GM19455 (cell line): Measurements from ENCODE around the gene NHLRC4.
"Not testable (repeated sequence)": the region's sequence is repeated elsewhere in the genome, so short reads cannot be mapped to it uniquely, and the experiment has no call there.

ENCODE experiments used
- ATAC-seq: cut with Tn5 transposase; IDR thresholded peaks from one replicate; pipeline ENCODE4 v1.9.1; 2021; ENCODE audit not compliant: unreplicated experiment

Gene NHLRC4

DNA sequence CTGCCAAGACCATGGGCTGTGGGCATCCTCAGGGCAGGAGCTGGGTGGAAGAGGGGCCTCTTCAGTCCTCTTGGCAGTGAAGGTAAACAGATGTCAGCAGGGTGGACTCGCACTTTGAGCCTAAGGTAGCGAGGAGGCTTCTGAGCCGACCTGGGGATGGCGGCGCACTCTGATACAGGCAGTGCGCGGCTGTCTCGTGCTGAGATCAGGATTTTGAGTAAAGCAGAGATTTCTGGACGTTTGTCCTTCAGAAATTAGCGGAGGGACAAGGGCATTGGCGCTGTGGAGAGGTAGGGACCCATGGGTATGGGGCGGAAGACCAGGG, 29.9 kb downstream of the NHLRC4 start:
- ATAC-seq: no peak

DNA sequence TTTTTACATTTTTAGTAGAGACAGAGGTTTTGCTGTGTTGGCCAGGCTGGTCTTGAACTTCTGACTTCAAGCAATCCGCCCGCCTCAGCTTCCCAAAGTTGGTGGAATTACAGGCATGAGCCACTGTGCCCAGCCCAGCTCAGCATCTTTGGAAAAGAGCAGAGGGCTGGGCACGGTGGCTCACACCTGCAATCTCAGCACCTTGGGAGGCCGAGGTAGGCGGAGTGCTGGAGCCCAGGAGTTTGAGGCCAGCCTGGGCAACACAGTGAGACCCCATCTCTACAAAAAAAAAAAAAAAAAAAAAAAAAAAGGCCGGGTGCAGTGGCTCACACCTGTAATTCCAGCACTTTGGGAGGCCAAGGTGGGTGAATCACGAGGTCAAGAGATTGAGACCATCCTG, 30.9 kb downstream of the NHLRC4 start:
- not testable (repeated sequence) for ATAC-seq

DNA sequence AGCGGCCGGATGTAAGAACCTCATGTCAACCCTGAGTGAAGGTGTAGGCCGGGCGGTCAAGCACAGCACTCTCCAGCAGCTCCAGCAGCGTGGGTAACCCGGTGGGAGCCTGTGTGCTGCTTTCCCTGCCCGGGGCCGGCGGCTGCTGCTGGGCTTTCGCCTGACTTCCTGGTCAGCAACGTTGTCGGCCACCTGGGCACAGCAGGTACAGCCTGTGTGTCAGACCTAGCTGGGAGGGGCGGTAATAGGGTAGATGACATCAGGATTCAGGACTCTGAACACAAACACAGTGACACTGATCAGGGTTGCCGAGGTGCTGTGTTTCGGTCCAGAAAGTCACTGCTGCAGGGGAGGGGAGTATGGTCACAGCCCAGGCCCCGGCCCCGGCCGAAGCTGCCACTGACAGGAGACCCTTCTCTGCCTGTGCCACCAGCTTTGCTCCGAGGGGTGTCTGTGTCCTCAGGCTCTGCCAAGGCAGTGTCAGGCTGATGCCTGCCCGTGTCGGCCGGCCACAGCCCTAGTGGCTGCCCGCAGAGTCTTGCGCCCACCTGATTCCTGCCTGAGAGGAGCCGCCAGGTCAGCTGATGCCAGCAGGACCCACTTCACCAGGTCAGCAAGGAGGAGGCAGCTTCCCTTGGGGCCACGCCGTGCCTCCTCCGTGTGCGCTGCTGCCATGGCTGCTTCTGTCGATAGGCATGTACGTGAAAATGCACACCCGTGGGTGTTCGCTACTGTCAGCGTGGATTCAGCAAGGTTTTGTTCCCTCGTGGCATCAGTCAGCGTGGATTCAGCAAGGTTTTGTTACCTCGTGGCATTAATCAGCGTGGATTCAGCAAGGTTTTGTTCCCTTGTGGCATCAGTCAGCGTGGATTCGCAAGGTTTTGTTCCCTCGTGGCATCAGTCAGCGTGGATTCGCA, 32.3 kb downstream of the NHLRC4 start:
- ATAC-seq: no peak

DNA sequence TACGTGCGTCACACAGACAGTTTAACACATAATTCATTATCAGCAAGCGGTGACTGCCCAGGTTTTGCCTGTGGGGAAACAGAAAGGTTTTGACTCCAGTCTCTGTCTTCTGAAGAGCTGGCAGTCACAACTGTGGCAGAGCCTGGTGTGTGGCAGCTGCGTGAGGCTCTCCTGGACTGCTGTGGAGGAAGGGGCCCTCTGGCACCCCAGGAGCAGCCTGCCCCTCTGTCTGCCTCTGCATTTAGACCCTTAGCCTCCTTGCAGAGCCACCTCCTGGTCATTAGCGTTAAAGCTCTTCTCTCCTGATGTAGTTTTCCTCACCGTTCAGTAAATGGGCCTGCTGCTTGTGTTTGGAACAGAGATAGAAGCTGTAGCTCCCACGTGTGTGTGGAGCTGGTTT, 34.0 kb downstream of the NHLRC4 start:
- ATAC-seq: no peak

DNA sequence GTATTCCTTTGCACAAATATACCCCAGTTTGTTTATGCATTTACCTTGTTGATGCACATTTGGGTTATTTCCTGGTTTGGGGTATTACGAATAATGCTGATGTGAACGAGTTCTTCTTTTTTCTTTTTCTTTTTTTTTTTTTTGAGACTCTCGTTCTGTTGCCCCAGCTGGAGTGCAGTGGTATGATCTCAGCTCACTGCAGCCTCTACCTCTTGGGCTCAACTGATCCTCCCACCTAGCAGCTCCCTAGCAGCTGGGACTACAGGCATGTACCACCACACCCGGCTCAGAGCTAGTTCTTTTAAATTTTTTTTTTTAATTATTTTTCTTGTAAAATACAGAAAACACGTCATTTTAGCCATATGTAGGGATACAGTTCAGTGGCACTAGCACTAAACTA, 37.1 kb downstream of the NHLRC4 start:
- no peak for ATAC-seq

DNA sequence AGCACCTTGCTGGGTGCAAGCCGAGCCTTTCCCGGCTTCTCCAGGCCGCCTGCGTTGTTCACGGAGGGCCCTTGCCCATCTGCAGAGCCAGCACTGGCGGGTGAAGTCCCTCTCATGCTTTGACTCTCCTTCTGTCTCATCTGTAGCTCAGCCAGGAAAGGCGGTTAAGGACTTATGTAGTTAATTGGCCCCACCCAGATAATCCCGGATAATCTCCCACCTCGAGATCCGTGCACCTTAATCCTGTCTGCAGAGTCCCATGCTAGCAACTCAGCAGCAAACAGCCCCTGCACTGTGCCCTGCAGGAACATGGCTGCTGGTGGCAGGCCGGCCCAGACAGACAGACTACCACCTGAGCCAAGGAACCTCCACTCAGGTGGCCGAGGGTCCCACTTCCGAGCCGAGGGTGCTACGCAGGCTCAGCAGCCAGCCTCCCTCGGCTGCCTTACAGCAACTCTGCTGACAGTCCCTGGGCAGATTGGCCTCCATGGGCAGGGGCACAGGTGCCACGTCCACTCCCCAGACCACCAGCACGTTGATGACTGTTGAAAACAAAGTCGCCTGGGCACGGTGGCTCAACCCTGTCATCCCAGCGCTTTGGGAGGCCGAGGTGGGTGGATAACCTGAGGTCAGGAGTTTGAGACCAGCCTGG, 40.0 kb downstream of the NHLRC4 start:
- ATAC-seq: no peak

DNA sequence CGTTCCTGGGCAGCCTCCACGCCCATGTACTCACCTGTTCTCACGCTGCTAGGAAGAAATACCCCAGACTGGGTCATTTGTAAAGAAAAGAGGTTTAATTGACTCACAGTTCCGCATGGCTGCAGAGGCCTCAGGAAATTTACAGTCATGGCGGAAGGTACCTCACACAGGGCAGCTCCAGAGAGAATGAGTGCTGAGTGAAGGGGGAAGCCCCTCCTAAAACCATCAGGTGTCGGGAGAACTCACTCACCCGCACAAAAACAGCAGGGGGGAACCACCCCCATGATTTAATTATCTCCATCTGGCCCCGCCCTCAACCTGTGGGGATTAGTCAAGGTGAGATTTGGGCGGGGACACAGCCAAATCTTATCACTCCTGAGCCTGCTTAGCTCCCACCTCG, 41.2 kb downstream of the NHLRC4 start:
- ATAC-seq: no peak

DNA sequence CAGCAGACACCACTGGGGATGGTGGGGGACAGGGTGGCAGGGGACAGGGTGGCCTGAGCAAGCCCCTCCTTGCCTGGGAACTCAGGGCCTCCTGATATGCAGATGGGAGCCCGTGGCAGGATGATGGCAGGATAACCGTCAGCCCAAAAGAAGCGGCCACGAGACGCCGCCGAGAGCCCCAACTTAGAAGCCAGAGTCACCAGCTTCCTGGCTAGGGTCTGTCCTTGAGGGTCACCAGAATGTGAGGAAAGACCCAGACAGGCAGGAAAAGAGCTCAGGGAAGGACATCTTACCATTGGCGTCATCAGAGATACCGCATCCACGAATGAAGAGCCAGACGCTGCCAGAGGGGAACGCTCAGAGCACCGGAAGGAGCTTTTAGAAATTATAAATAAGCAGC, 42.5 kb downstream of the NHLRC4 start:
- no peak for ATAC-seq

DNA sequence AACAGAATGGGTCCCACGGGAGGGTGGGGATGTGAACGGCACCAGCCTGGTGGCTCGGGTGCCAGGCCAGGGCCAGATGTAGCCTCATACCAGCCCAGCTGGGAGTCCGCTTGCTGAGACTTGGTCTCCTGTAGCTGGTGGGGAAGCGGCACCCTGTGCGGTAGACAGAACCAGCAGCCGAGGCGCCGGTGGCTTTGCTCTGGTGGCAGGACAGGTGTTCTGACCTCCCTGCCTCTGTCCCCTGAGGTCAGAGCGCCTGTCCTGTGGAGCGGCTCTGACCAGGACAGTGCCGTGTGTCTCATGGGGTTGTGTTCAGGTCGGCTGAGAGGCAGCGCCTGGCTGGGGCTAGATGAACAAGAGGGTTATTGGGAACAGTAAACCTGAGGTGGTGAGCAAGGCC, 43.2 kb downstream of the NHLRC4 start:
- no peak for ATAC-seq

DNA sequence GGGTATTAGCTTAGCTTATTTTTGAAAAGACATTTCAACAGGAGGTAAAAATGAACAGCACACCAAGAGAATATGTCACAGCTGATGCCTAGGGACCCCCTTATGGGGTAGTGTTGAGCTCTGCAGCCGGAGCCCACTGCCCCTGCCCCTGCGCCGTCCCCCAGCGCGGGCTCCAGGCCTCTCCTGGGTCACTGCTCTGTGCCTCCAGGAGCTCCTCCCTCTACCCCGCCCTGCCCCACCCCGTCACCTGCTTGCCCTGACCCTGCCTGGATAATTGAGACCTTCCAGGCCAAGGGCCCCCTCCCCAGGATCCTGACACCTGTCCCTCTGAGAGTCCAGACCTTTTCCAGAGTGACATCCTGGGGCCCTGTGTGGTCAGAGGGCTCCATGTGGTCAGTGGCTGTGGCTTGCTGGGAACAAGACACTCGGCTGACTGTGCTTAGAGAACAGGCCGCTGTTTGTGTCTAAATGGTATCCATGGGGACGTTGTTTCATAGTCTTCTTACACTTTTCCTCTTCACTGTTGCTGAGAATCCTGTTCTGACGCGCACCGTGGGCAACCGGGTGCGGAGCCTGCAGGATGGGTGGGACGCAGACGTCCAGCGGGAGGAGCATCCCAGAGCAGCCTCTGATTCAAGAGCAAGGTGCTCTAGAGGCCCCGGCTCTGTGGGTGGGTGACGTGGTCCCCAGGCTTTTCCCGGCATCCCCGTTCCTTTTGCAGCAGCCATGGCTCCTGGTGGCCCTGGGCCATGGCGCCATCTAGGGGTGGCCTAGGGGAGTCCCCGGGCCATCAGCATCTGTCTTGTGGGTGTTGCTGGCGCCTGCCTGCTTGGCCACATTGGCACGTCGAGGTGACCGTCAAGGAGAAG, 43.9 kb downstream of the NHLRC4 start:
- ATAC-seq: no peak

DNA sequence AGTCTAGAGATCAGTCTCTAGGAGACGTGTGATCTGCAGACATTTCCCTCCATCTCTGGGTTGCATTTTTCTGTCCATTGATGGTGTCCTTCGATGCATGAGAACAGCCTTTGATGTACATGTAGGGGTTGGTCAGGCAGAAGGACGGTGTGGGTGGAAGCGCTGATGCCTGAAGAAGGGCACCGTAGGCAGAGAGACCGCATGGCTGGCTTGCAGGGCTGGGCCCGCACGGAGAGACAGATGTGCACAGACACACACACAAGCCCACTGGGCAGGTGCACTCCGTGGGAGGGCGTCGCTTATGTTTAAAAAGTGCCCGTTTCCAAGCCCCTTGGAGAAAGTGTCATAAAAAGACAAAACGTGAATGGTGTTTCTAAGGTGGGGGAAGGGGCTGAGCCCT, 48.3 kb downstream of the NHLRC4 start:
- no peak for ATAC-seq

DNA sequence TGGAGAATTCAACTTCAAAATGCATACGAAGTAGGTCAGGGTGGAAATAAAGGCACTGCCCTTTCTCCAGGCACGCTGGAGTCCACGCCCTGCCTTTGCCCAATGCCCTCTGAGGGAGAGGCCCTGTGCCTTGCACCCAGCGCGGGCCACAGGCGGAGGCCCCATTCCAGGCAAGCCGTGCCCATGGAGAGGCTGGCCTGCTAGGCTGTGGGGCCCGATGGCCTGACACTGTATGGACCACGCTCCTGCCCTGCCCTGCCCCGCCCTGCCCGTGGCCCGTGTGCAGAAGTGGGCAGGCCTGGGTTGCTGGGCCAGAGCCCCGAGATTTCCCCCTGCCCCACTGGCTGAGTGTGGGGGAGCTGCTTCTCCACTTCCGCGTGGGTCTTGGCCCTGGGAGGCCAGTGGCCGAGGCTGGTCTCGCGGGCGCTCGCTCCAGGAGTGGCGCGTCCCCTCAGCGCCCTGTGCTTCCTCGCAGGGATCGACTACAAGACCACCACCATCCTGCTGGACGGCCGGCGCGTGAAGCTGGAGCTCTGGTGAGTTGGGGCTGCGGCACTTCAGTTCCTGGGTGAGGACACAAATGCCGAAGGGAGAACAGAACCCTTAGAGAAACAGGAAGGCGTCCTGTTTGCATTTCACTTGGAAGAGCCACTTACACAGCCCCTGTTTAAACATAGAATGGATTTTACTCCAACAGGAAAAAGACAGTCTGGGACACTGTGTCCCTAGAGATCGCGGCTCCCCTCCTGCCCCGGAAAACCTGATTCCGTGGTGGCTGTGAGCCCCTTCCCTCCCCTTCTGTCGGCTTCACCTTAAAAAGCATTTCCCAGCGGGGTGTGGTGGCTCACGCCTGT, 50.2 kb downstream of the NHLRC4 start:
- ATAC-seq: no peak

DNA sequence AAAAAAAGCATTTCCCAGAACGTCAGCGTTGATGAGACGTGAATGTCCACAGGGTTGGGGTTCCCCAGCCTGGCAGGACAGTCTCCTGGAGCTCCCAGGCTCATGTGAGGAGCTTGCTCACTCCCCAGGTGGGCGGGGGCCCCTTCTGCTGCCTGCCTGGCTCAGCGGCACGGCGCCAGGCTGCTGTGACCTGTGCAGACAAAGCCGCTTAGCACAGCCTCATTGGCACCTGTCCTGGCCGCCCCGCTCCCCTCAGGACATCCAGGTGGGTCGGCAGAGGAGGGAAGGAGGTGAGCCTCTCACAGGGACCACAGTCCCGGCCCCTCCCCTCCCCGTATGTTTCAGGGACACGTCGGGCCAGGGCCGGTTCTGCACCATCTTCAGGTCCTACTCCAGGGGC, 51.0 kb downstream of the NHLRC4 start:
- no peak for ATAC-seq
